Right atrium auricular region (tissue), 2 donors: Measurements from ENCODE around the gene CD44. TPM values are rescaled to one million over a fixed set of nuclear protein-coding genes. Genes with fewer than 3 reads are reported as not detected.
"Not testable (repeated sequence)": the region's sequence is repeated elsewhere in the genome, so short reads cannot be mapped to it uniquely, and the experiment has no call there.

Experiments
- DNase-seq: peaks from one replicate; pipeline ENCODE4 v3.0.0-alpha.2; 2019; ENCODE audit warnings: low spot score
- H3K27ac ChIP-seq, 2 donors: fragments of 200-600 bp; sonication (generic); 1 replicate in 1 of 2; 2 replicates in 1 of 2; pipeline ENCODE4 v1.5.1; 2016 to 2019
- H3K27me3 ChIP-seq, 2 donors: fragments of 200-600 bp; sonication (generic); one replicate each; pipeline versions ENCODE4 v1.5.1 to v1.6.0; 2017 to 2019
- H3K36me3 ChIP-seq: fragments of 200-600 bp; sonication (generic); one replicate; pipeline ENCODE4 v1.5.1; 2016
- H3K4me1 ChIP-seq, 2 donors: fragments of 200-600 bp; sonication (generic); one replicate each; pipeline versions ENCODE4 v1.5.1 to v1.6.0; 2017 to 2019
- H3K4me3 ChIP-seq, 2 donors: fragments of 200-600 bp; sonication (generic); 1 replicate in 1 of 2; 2 replicates in 1 of 2; pipeline ENCODE4 v1.5.1; 2017 to 2019; ENCODE audit warnings: mild to moderate bottlenecking in 1 of 2, moderate library complexity in 1 of 2
- H3K9me3 ChIP-seq, 2 donors: fragments of 200-600 bp; sonication (generic); one replicate each; pipeline ENCODE4 v1.5.1; 2019
- total RNA-seq, 2 donors: library from RNA; depleted of rRNA; stranded (reverse); fragments of >200 nt; gene quantifications; one replicate each; pipeline ENCODE4 v1.1.0, GENCODE V29; 2016
- TF ChIP-seq, protein P1 (sequence below), 2 donors: fragments of 200-600 bp; sonication (generic); IDR thresholded peaks; one replicate each; pipeline ENCODE4 v1.5.1; 2019; ENCODE audit warnings: antibody characterized with exemption in 2 of 2

CD44 gene
- total RNA-seq, 2 donors from 2014 or later, result 26.8 to 37.3 TPM

DNA sequence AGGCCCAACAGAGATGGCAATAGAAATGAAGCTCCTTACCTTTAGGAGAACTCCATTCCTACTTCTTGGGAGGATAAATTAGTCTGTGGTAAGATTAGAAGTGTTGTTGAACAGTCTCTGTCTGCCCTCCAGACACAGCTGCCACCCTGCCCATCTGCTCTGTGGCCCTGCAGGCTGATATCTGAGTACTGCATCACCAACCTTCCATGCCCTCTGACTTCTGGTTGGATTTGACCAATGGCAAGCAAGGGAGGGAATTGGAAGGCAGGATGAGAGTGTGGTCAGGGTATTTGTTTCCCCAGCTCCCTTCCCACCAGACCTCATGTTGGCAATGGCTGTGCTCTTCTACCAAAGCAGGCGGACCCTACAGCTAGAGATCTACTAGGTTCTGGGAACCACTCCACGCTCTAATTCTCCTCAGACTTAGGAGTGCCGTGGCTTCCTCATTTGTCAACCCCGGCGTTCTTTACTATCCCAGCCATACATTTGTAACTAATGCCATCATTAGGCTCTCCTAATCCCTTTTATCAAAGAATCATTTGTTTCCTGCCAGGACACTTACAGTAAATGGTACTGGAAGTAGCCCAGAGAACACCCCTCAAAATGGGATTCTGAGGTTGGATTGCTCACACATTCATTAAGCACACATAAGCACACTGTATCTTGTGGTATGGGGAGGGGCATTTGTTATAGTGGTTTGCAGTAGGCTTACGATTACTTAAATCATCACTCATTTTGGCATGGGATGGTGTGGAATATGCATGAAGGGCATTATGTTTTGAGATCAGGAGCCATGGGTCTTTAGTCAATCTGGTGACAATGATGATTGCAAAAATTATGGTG, 35.4 kb upstream of the CD44 start:
- TF ChIP-seq, protein P1, sequence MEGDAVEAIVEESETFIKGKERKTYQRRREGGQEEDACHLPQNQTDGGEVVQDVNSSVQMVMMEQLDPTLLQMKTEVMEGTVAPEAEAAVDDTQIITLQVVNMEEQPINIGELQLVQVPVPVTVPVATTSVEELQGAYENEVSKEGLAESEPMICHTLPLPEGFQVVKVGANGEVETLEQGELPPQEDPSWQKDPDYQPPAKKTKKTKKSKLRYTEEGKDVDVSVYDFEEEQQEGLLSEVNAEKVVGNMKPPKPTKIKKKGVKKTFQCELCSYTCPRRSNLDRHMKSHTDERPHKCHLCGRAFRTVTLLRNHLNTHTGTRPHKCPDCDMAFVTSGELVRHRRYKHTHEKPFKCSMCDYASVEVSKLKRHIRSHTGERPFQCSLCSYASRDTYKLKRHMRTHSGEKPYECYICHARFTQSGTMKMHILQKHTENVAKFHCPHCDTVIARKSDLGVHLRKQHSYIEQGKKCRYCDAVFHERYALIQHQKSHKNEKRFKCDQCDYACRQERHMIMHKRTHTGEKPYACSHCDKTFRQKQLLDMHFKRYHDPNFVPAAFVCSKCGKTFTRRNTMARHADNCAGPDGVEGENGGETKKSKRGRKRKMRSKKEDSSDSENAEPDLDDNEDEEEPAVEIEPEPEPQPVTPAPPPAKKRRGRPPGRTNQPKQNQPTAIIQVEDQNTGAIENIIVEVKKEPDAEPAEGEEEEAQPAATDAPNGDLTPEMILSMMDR (IDR thresholded peaks at IDR 0.05), result no peak
- H3K27ac ChIP-seq, result no peak overlapping the region
- H3K36me3 ChIP-seq, result no peaks in the 10 kb centered on the region
- peaks cover 0 to 20% of the 10 kb centered on the region in 2 donors for H3K4me1 ChIP-seq
- no peaks in the 10 kb centered on the region for H3K9me3 ChIP-seq
- DNase-seq, result no peak
- no peak overlapping the region for H3K4me3 ChIP-seq
- H3K27me3 ChIP-seq, result no peaks in the 10 kb centered on the region

DNA sequence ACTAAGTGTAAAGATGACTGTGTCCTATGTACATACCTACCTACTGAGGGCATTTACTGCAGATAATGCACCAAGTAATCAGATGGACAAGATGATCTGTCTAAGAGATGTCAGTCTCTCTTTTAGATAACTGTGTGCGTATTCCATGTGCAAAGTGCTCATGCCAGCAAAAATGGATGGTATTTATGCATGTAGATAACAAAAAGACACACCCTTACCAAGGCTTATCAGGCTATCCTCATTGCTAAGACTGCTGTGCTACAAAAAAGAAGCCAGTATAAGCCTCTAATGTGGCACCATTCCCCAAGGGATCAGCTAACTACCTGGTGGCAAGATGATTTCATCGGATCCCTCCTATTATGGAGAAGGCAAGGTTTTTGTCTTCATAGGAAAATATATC, 34.3 kb upstream of the CD44 start:
- TF ChIP-seq, protein P1 (IDR thresholded peaks at IDR 0.05), result no peak
- H3K4me3 ChIP-seq, result no peak overlapping the region
- no peak for DNase-seq
- no peak overlapping the region for H3K27ac ChIP-seq
- no peaks in the 10 kb centered on the region for H3K36me3 ChIP-seq
- no peaks in the 10 kb centered on the region for H3K27me3 ChIP-seq
- no peaks in the 10 kb centered on the region for H3K9me3 ChIP-seq
- peaks cover 0 to 15% of the 10 kb centered on the region in 2 donors for H3K4me1 ChIP-seq

DNA sequence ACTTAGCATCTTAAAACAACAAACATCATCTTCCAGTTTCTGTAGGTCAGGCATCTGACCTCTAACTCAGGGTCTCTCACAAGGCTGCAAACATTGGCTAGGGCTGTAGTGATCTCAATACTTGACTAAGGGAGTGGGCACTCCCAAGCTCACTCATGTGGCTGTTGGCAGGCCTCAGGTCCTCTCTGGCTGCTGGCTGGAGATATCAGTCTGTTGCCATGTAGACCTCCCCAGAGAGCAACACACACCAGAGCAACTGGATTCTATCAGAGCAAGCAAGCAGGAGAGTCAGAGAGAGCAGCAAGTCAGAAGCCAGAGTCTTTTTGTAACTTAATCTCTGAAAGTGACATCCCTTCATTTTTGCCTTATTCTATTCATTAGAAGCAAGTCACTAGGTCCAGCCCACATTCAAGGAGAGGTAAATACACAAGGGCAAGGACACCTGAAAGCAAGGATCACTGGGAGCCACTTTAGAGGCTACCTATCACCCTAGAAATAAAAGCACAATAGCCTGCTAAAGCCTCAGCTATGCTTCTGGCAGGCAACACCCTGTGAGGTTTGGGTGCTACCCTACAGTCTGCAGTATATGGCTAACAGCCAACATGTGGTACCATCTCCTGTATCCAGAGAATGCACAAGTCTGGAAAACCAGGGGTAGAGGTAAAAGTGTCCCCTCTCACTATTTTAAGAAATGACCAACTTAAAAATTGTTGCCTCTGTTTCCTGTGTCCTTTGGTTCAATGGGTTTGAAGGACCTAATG, 33.5 kb upstream of the CD44 start:
- peaks cover 0 to 13% of the 10 kb centered on the region in 2 donors for H3K4me1 ChIP-seq
- H3K36me3 ChIP-seq, result no peaks in the 10 kb centered on the region
- DNase-seq, result no peak
- no peak overlapping the region for H3K4me3 ChIP-seq
- no peaks in the 10 kb centered on the region for H3K27me3 ChIP-seq
- H3K9me3 ChIP-seq, result no peaks in the 10 kb centered on the region
- H3K27ac ChIP-seq, result no peak overlapping the region
- TF ChIP-seq, protein P1 (IDR thresholded peaks at IDR 0.05), result no peak

DNA sequence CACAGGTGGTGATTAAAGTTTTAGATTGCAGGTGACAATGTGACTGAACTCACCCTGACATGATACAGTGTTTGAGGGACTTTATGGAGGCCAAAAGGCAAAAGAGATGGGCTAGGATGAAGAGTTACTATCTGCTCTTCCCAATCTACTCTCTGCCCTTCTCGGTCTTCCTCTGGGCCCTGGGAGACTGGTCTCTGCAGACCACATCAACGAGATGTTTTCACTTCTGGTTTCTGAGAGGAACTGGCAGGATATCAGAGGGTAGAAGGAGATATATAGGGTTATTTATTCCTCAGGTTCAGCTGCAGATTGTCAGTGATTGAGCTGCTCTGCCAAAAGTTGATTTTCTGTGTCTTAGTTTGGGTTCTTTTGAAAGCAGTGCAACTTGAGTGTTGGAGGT, 32.4 kb upstream of the CD44 start:
- Histone ChIP-seq H3K27ac (no peak overlapping the region), H3K9me3 (no peaks in the 10 kb centered on the region), H3K4me3 (no peak overlapping the region), H3K27me3 (no peaks in the 10 kb centered on the region), H3K4me1 (peaks cover 0 to 21% of the 10 kb centered on the region in 2 donors), H3K36me3 (no peaks in the 10 kb centered on the region)
- no peak for DNase-seq
- TF ChIP-seq, protein P1 (IDR thresholded peaks at IDR 0.05), result no peak

DNA sequence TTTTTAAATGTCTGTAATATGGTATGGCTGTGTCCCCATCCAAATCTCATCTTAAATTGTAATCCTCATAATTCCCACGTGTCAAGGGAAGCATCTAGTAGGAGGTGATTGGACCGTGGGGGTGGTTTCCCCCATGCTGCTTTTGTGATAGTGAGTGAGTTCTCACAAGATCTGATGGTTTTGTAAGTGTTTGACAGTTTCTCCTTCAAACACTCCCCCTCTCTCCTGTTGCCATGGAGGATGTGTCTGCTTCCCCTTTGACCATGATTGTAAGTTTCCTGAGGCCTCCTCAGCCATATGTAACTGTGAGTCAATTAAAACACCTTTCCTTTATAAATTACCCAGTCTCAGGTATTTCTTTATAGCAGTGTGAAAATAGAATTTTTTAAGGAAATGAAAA, 31.1 kb upstream of the CD44 start:
- Histone ChIP-seq H3K36me3 (no peaks in the 10 kb centered on the region), H3K9me3 (no peaks in the 10 kb centered on the region), H3K4me3 (no peak overlapping the region), H3K27me3 (no peaks in the 10 kb centered on the region), H3K4me1 (peaks cover 0 to 24% of the 10 kb centered on the region in 2 donors), H3K27ac (no peak overlapping the region)
- TF ChIP-seq, protein P1 (IDR thresholded peaks at IDR 0.05), result no peak
- no peak for DNase-seq

DNA sequence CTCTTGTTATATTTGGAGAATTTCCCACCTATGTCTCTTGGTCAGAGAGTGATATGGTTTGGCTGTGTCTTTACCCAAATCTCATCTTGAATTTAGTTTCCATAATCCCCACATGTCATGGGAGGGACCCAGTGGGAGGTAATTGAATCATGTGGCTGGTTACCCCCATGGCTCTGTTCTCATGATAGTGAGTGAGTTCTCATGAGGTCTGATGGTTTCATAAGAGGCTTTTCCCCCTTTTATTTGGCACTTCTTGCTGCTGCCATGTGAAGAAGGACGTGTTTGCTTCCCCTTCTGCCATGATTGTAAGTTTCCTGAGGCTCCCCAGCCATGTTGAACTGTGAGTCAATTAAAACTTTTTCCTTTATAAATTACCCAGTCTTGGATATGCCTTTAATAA, 30.6 kb upstream of the CD44 start:
- not testable (repeated sequence) for H3K36me3 ChIP-seq, H3K4me3 ChIP-seq, DNase-seq, H3K9me3 ChIP-seq, H3K27ac ChIP-seq, H3K27me3 ChIP-seq
- peaks cover 0 to 24% of the 10 kb centered on the region in 2 donors for H3K4me1 ChIP-seq
